ENCODE measurements around the gene PEAK3.

The PEAK3 gene

GRCh38 chr19:2243274-2244124 is 38.5 kb downstream of the PEAK3 start:
- H3K4me3 ChIP-seq (ENCODE audit: low read length): no peak overlapping the region
- no peak for DNase-seq (ENCODE audit: low read depth)
- TF ChIP-seq CTCF (conservative IDR thresholded peaks at IDR 0.05; ENCODE audit: low read length): no peak

- no peak overlapping the region for H3K4me3 ChIP-seq (ENCODE audit: low read length)
- DNase-seq (ENCODE audit: low read depth): no peak
These were observed 39.2 kb downstream of the PEAK3 start for GRCh38 chr19:2242816-2243215.

GRCh38 chr19:2242092-2242537 is 39.9 kb downstream of the PEAK3 start:
- DNase-seq (ENCODE audit: low read depth): no peak
- no peak for TF ChIP-seq CTCF (conservative IDR thresholded peaks at IDR 0.05; ENCODE audit: low read length)
- no peak overlapping the region for H3K4me3 ChIP-seq (ENCODE audit: low read length)

More at GRCh38 chr19:2242816-2243215, 39.2 kb downstream of the PEAK3 start:
- no peak for TF ChIP-seq CTCF (conservative IDR thresholded peaks at IDR 0.05; ENCODE audit: low read length)

- H3K4me3 ChIP-seq (ENCODE audit: low read length): peak overlapping the region; percentile 52
- peak; percentile 27 for DNase-seq (ENCODE audit: low read depth)
- TF ChIP-seq CTCF (conservative IDR thresholded peaks at IDR 0.05; ENCODE audit: low read length): no peak
These were observed 40.9 kb downstream of the PEAK3 start for GRCh38 chr19:2240881-2241760.

GRCh38 chr19:2239771-2240770 is 41.9 kb downstream of the PEAK3 start:
- DNase-seq (ENCODE audit: low read depth): peak; percentile 33
- peak overlapping the region; percentile 52 for H3K4me3 ChIP-seq (ENCODE audit: low read length)
- TF ChIP-seq CTCF (conservative IDR thresholded peaks at IDR 0.05; ENCODE audit: low read length): no peak

GRCh38 chr19:2239173-2239572 is 42.8 kb downstream of the PEAK3 start:
- no peak for TF ChIP-seq CTCF (conservative IDR thresholded peaks at IDR 0.05; ENCODE audit: low read length)
- H3K4me3 ChIP-seq (ENCODE audit: low read length): peak overlapping the region; percentile 52
- no peak for DNase-seq (ENCODE audit: low read depth)
